Thoracic aorta endothelial cell (primary cell): ENCODE results near the gene OR5M8. TPM values are rescaled to one million over a fixed set of nuclear protein-coding genes. Genes with fewer than 3 reads are reported as not detected.

Experiments used
- total RNA-seq: library from RNA; depleted of rRNA; stranded (reverse); fragments of >200 nt; gene quantifications from 2 replicates; pipeline ENCODE4 v1.2.3, GENCODE V29; 2012

Gene OR5M8
- not detected in 2 replicates for total RNA-seq

DNA sequence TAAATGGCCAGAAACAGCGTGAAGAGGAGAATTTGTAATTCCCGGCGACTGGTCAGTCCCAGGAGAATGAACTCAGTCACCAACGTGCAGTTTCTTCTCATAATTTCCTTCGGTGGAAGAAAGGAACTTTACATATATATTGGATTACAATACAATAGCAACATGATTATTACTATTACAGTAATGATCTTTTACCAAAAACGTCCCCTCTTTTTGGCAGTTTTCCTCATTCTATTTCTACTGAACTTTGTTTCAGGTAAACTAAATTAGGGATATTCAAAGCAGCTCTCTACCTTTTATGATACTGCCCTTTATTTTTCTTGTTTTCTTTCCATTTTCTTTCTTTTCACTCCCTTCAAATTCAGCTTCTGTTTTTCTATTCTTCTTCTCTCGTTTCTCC lies at the start of gene OR5M8:
Gene OR5M8 (minus strand): TSS at position 101 of the 400 bp plus-strand sequence. CDS start 0 bp downstream, at position 101.

DNA sequence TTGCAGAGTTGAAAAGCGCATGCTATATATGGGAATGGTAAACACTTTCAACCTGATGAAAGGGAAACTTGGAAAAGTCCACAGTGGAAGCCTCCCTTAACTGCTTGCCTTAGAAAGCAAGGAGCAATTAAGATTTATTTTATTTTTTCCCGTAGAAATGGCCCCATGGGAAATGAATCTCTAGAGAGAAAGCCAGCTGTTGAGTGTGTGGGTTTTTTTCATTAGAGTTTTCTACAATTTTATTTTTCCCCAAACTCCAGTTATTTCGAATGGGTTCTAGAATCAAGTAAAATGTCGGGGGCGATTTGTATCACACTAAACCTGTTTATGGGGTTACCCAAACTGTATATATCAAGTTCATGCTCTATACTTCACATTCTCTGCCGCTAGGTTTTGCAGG lies 17.9 kb downstream of the OR5M8 start, which contains the start of gene OR5M3:
Gene OR5M3 (minus strand): TSS at position 101 of the 400 bp plus-strand sequence. CDS start 2,855 bp downstream, outside the sequence.

Other genes starting within 250 kb of the OR5M8 start
- not detected in 2 replicates for gene OR5T3, start 239.1 kb downstream of the OR5M8 start, total RNA-seq
- gene OR5T1, start 217.2 kb downstream of the OR5M8 start, total RNA-seq = not detected in 2 replicates
- not detected in 2 replicates for gene OR8H1, start 199.1 kb downstream of the OR5M8 start, total RNA-seq
- not detected in 2 replicates for gene OR8K3, start 176.2 kb downstream of the OR5M8 start, total RNA-seq
- gene OR8K1, start 145.3 kb downstream of the OR5M8 start, total RNA-seq = not detected in 2 replicates
- not detected in 2 replicates for gene OR8J1, start 137.1 kb downstream of the OR5M8 start, total RNA-seq
- not detected in 2 replicates for gene OR8U1, start 115.7 kb downstream of the OR5M8 start, total RNA-seq
- not detected in 2 replicates for gene OR5AL1, start 78.7 kb downstream of the OR5M8 start, total RNA-seq
- not detected in 2 replicates for gene OR5M3, start 18.0 kb downstream of the OR5M8 start, total RNA-seq
- not detected in 2 replicates for gene OR5M11, start 51.9 kb upstream of the OR5M8 start, total RNA-seq
- gene OR5M10, start 86.4 kb upstream of the OR5M8 start, total RNA-seq = not detected in 2 replicates
- gene OR5M1, start 123.5 kb upstream of the OR5M8 start, total RNA-seq = not detected in 2 replicates
- gene OR5AP2, start 151.1 kb upstream of the OR5M8 start, total RNA-seq = not detected in 2 replicates
- not detected in 2 replicates for gene OR5AR1, start 172.3 kb upstream of the OR5M8 start, total RNA-seq
- under 0.01 TPM in 1 of 2 replicates, not detected in the other for gene OR9G1, start 207.7 kb upstream of the OR5M8 start, total RNA-seq